Stimulated activated CD4-positive, alpha-beta T cell treated with anti-CD3 and anti-CD28 coated beads, Interleukin-1b, Interleukin-23, amount 100 ng/mL, for 24 hours (primary cell): ENCODE results near the gene LPP.

ENCODE experiments used
- DNase-seq, 4 experiments: peaks; one replicate each; pipeline ENCODE4 v3.0.0-alpha.2; 2020; ENCODE audit warnings: low read depth in 4 of 4, low spot score in 1 of 4

The LPP gene

DNA sequence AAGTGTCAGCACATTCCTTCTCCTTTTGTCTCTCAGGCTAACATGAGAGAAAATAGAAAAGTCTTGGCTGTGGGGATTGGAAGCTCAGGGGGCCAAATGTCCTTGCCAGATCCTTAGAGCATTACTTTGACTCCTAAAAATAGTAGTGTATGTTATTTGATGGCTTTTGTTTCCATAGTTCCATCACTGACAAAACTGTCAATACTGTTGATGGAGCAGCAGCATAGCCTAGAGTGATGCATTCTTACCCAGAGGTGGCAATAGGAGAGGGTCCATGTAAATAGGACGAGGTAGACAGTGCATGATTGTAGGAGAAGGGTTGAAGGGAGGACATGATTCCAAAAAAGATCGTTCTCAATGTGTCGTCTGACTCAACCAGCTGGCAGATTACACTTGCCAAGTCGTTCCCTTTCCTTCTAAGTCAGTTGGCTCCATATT lies 735.1 kb downstream of the LPP start:
- DNase-seq = no peak

DNA sequence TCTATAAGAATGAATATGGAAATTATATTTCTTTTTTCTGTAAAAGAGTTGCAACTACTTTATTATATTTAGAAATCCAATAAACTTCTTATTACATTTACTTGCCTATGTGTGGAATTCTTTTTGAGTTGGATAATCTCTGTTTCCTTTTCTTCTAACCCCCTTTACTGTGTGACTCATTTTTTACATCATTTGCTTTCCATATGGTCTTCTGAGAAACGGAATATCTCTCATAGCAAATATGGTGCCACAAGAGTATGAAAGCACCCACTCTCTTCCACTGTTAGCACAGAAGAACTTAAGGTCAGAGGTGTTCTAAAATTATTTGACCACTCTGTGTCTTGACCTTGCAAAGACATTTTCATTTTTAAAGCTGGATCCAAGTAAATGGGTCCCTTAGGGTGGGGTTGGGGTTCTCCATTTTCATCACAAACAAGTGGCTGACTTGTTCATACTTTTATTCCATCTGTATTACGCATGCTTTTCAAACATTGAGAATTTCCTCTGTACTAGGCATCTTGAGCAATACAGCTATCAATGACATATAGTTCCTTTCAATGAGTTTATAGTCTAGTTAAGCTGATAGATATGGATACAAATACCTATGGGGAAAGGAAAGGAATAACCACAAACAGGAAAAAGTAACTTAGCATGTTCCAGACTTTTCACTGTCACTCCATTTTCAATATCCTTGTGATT lies 736.8 kb downstream of the LPP start:
- no peak for DNase-seq

DNA sequence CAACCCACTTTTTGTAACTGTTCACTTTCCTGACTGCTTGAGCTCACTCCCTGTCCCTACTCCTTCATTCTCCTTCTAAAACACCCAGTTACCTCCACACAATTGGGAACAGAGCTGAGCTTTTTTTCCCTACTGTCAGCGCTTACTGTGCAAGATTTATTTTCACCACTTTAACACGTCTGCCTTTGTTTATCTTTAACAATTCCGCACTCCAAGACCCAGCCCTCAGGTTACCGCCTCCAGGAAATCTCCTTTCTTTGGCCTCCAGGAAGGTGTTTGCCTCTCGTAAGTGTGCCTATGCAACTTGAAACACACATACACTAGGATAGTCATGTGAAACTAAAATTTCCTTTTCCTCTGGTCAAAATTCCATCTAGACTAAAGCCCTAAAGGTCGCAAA lies 745.9 kb downstream of the LPP start:
- DNase-seq = no peak

DNA sequence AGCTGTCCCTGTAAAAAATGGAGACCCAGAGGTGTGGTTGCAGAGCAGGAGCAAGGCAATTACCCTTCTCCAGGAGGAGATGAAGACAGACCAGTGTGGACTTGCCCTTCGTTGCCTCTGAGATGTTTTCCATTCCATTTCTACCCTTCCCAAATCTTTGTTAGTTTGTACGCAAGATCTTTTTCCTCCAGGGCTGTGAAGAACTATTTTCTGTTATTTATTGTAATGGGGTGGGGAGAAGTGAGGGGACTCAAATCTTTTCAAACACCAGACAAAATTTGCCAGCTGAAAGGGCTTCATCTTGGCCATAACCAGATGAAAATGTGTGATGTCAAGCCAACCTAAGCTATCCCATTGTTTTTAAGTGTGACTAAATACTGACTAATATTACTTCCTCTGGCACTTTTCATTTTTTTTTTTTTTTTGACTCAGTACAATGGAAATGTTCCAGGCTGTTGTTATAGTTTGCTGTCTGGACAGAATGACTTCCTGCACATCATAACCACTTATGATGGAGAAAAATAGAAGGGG lies 746.5 kb downstream of the LPP start:
- no peak for DNase-seq

DNA sequence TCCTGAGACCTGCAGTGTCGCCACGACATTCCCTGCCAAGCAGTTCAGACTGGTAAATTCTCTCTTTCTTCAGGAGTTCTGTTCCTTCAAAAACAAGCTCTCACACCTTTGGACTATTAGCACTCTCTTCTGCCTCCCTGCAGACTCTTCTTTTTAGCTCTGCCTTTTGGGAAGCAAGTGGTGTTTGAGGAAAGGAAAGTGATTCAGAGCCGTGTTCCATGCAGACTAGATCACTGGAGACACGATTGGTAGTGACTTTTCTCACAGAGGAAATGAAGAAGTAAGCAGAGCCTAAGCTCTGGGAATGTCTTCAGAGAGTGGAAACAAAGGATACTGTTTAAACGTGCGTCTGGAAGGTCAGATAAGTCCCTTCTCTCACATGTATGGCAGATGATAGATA lies 747.2 kb downstream of the LPP start:
- DNase-seq = no peak

DNA sequence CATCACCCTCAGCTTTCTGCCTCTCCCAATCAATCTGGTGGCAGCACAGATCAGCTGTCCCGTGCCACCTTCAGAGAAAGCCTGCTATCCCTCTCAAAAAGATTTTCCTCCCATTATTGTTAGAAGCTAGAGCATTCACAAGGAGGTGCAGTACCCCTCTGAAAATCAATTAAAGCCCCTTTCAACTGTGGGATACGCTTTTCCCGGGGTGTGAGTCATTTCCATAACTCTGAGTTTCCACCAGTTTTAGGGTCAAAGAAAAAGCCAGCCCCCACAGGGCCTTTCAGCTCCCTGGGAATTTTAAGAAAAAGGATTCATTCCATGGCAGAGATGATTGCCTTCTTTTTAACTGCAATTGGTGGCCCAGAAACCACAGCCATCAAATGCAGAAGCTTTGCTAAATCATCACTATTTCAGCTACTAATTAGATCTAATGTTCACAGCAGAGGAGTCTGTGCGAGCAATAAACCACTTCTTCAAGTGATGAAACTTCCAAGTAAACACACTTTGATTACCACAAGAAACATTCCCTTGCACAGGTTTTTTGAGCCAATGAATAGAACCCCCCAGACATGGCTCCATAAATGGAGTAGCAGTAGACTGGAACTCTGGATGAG lies 747.8 kb downstream of the LPP start:
- DNase-seq = no peak

DNA sequence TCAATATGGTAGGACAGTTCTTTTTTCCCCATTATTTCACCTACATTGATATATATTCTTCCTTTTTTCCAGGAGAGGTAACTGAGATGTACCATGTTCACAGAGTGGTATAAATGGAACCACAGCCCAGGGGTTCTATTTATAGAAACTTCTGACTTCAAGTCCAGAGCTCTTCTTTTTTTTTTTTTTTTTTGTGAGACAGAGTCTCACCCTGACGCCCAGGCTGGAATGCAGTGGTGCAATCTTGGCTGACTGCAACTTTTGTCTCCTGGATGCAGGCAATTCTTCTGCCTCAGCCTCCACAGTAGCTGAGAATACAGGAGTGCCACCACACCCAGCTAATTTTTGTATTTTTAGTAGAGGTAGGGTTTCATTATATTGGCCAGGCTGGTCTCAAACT lies 750.7 kb downstream of the LPP start:
- no peak for DNase-seq

DNA sequence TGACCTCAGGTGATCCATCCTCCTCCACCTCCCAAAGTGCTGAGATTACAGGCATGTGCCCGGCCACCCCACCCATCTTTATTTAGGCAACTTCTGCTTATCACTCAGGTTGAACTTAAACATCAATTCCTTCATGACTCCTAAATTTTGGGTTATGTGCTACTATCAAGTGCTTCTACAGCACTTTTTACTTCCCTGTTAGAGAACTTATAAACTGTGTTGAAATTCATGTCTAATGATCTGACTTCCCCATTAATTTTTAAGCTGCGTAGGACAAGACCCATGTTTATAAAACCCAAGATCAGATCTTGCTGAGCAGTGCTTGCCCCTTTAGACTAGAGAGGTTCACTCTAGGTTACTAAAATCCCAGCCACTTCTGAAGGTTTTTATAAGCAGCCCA lies 751.6 kb downstream of the LPP start:
- no peak for DNase-seq

DNA sequence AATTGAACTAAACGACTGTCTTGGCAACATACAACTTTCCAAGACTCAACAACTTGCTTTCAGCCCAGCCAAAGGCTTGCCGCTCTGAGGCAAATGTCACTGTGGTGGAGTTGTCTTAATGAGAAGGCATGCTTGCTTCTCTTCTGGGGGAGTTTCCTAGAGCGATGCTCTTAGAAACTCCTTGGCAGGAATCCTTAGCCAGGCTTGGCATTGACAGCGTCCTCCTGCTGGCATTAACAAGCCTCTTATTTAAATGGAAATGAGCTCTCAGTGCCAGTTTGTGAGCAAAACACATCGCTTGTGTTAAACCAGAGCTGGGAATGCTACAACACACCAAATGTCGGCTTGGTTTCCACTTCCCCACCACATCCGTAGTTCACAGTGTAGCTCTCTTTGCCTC lies 752.3 kb downstream of the LPP start:
- DNase-seq = no peak

DNA sequence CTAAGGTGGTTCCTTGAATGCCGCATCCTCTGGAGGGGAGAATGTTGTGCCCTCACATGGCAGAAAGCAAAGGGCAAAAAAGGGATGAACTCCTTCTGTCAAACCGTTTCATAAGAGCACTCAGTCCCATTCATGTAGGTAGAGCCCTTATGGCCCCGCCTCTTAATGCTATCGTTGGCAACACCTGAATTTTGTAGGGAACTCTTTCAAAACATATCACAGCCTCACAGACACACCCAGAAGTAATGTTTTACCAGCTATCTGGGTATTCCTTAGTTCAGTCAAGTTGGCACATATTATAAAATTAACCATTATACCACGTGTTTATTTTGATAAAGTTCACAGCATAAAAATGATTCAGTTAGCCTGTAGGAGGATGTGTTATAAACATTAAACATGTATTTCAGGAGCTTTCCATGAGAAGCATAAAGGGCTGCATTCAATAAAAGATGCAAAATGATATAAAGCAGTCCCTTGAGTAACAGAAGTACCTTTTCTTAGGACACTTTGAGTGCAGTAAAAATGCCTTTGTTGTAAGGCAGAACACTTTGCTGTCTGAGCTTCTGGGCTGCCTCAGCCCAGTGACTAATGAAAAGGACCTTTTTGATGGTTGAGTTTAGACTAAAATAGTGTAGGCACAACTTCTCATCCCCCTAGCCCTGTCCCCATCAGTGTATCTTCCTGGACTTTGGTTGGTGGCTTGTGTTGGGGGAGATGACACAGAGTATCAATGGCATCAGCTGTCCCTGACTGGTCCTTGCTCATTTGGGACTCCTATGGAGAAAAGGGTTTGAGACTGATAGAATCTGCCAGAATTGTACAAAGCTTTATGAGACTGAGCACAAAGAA lies 754.3 kb downstream of the LPP start:
- DNase-seq = no peak

DNA sequence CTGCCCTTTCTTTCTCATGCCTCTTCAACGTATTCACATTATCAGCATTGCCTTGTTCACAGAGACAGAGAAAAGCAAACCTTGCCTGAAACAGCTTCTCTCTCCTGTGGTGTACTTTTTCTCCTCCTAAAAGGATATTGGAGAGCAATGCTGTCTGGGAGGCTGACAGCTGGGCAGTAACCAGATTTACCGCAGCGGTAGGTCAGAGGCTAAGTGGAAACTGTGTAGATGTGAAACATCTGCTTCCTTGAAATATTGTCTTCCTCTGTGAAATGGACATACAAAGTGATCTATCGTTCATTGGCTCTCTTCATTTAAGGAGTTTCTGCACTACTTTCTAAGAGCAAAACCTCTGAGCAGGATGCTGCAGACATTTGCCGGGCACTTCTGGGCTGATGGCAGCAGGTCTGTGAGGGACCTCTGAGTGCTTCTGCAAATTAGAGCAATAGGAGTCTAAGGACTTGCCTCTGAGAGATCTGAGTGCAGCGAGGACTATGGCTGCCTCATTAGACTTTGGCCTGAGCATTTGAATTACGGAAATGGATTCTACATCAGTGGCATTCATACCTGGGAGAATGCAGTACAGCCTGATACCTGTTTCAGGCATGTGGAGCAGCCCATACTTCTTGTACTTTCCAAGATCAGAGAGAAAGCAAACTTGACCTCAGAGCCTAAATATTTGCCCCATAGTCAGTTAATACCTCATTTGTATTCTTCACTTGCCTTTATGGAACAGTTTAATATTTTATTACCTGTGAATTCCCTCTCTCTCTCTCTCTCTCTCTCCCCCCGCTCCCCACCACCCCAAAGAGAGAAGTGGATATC lies 757.3 kb downstream of the LPP start:
- no peak for DNase-seq

DNA sequence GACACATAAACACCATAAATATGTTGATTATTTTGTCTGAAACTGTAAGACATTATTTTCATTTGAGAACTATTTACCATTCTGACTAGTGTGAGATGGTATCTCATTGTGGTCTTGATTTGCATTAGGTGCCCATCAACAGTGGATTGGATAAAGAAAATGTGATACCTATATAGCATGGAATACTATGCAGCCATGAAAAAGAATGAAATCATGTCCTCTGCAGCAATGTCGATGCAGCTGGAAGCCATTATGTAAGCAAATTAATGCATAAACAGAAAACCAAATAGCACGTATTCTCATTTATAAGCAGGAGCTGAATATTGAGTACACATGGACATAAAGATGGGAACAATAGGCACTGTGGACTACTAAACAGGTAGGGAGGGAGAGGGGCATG lies 759.1 kb downstream of the LPP start:
- no peak for DNase-seq

DNA sequence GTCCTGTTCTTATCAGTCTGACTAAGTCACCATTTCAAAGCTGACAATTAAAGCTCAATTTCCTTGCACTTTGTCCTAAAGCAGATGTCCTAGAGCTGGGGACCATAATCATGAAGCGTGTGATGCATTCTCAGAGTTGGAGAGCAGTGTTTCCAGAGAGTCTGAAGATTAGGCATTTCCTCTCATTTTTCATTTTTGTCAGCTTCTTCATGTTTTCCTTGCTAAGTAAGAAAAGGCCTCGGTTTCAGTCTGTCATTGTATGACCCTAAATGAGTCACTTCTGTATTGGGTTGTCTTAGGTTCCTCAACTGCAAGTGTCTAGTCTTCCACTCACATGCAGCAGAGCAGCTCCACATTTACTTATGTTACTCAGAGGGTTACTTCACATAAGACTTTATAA lies 760.6 kb downstream of the LPP start:
- no peak for DNase-seq

DNA sequence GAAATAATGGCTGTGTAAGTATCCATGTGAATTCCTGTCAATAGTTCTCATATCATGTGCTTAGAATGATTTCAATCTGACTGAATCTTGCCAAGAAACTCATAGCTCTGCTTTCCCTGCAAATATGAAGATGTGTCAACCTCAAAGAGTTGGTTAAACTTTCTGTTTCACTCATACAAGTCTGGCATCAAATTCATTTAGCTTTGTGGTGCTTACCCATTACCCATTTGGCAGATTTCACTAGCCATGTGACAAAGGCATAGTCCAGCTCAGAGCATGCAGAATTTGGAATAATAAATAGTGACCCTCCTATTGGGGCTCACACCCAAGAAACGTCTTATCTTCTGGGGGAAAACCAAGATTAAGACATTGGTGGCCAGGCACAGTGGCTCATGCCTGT lies 761.2 kb downstream of the LPP start:
- no peak for DNase-seq

DNA sequence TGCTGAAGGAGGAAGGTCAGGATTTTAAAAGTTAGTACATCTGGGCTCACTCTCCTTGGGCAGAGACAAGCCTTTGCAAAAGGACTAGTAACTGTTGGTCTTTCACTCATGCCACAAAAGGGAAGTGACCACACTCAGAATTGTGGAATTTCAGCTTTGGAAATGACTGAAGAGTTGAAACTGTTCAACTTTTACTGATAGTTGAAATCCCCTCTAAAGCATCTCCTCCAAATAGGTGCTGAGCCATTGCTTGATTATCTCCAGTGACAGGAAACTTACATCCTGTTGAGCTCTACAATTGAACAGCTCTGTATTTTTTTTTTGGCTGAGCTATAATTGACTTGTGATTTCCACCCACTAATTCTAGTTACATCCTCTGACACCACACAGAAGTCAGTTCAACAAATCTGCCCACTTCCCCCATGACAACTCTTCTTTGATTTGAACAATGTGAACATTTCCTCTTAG lies 763.0 kb downstream of the LPP start:
- no peak for DNase-seq

DNA sequence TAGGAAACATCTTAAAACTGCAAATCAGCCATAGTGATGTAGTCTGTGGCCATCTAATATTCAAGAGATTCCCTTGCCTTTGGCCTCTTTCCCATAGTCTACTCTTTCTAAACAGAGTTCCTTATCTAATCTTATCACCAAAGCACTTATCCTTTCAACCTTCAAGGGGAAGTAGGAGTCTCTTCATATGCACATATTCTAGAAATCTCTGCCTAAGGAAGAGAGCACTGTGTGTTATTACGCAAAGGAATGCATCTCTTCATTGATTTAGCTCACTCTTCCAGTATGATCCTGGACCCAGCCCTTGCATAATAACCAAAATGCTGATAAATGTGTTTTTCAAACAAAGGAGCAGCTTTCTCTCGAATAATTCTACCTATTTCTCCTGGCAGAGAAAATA lies 764.1 kb downstream of the LPP start:
- DNase-seq = no peak

DNA sequence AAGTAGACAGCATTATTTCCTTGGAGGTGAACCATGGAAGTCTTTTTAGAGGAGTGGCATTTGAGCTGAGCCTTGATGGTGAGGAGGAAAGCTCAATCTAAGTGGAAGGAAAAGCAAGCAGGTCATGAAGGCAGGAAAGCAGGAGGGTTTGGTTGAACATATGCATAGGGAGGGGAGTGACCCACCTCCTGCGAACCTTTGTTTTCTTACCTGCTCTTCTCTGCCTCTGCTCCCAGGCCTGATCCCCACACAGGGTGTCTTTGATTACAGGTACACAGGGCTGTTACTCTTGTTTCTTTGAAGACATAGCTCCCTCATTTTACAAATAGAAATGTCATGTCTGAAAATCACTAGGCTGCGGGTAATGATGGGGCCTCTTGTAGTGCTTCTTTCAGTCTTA lies 769.7 kb downstream of the LPP start:
- DNase-seq = no peak

DNA sequence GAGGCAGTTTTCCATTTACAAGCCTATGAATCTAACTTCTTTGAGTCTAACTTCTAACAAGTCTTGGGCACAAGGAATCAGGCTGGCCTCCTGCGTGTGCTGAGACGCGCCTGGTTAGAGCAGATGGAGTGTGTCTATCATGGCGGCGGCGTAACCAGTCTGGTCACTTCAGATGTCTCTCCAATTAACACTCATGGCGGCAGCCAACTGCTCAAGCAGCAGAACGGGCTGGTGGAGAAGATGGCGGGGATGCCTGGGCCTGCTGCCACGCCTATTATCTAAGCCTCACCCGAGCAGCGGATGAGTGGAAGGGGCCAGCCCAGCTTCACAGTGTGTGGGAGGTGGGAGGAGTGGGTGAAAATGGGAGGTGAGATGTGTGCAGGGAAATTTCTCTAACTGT lies 771.4 kb downstream of the LPP start:
- no peak for DNase-seq

DNA sequence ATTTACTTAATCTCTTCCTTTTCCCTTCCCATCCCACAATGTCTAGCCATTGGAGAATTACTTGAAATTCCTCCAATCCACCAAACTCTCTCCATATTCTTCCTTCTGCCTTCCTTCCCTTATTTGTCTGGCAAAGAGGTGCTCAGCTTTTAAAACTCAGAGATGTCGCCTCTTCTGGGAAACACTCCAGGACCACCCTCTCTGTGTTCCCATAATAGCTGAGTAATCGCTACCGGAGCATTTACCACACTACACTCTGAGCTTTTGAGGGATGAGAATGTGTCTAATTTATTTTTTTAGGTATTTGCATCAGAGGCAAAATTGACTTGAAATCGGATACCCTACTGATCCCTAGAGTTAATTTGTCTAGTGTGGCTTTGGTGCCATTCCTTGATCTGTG lies 772.2 kb downstream of the LPP start:
- no peak for DNase-seq

DNA sequence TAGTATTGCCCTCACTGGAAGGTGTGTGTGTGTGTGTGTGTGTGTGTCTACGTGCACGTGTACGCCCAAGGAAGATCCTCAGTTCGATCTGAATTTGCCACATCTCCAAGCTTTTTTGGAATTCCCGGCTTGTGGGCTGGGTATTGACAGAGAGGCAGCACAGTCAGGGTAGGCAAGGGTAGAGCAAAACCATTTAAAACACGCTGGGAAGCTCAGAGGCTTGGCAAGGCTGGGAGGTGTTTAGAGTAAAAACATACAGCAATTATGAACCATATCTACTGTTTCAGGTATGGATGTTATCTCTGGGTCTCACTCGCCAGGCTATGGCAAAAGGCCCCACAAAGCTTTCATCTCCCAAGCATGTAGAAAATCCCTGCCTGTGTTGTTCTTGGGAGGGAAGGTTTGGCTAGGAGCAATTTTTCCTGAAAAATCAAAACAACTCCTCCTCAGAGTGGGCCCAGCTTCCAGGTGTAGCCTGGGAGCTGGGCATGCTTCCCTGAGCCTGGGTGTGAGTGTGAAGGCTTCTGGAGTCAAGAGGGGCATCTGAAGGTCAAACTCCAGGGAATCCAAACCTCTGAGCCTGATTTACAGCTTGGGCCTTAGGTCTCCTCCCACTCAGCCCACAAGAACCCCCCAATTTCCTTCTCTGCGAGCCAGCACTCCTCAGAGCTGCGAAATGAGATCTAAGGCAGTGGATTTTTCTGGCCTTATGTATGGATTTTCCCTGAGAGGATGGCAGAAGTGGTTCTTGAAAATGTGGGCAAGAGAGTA lies 773.0 kb downstream of the LPP start:
- DNase-seq = no peak
